ENCODE measurements around the gene QTRT2. TPM values are rescaled to one million over a fixed set of nuclear protein-coding genes. Genes with fewer than 3 reads are reported as not detected.

Gene QTRT2
- total RNA-seq, 4 donors from 2014 or later, result 18.5 to 33.3 (median 21.6) TPM

GRCh38 chr3:114103858-114104257, 47.3 kb downstream of the QTRT2 start:
- Histone ChIP-seq H3K9me3 (no peaks in the 10 kb centered on the region), H3K4me1 (no peaks in the 10 kb centered on the region), H3K4me3 (replicated peaks in 1 of 3) (no peak overlapping the region), H3K36me3 (no peaks in the 10 kb centered on the region), H3K27me3 (no peaks in the 10 kb centered on the region), H3K27ac (no peak overlapping the region)
- intact Hi-C loops (cut with DNase I), result no loop called here
- 96% methylated on average over 4 of the region's 4 CpGs for WGBS, 2 donors
- TF ChIP-seq POLR2A (IDR thresholded peaks at IDR 0.05), result no peak
- TF ChIP-seq, protein P1, sequence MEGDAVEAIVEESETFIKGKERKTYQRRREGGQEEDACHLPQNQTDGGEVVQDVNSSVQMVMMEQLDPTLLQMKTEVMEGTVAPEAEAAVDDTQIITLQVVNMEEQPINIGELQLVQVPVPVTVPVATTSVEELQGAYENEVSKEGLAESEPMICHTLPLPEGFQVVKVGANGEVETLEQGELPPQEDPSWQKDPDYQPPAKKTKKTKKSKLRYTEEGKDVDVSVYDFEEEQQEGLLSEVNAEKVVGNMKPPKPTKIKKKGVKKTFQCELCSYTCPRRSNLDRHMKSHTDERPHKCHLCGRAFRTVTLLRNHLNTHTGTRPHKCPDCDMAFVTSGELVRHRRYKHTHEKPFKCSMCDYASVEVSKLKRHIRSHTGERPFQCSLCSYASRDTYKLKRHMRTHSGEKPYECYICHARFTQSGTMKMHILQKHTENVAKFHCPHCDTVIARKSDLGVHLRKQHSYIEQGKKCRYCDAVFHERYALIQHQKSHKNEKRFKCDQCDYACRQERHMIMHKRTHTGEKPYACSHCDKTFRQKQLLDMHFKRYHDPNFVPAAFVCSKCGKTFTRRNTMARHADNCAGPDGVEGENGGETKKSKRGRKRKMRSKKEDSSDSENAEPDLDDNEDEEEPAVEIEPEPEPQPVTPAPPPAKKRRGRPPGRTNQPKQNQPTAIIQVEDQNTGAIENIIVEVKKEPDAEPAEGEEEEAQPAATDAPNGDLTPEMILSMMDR (IDR thresholded peaks at IDR 0.05), result no peak
- no peak for DNase-seq

GRCh38 chr3:114104414-114104813, 47.9 kb downstream of the QTRT2 start:
- 89 to 93% methylated on average over 3 of the region's 3 CpGs for WGBS, 2 donors
- intact Hi-C loops (cut with DNase I), result no loop called here
- Histone ChIP-seq H3K27me3 (no peaks in the 10 kb centered on the region), H3K9me3 (no peaks in the 10 kb centered on the region), H3K4me1 (no peaks in the 10 kb centered on the region), H3K36me3 (no peaks in the 10 kb centered on the region), H3K27ac (no peak overlapping the region), H3K4me3 (replicated peaks in 1 of 3) (no peak overlapping the region)
- no peak for DNase-seq
- no peak for TF ChIP-seq POLR2A (IDR thresholded peaks at IDR 0.05)
- TF ChIP-seq, protein P1 (IDR thresholded peaks at IDR 0.05), result no peak

GRCh38 chr3:114108137-114108536, 51.6 kb downstream of the QTRT2 start:
- Histone ChIP-seq H3K27me3 (no peaks in the 10 kb centered on the region), H3K4me3 (replicated peaks in 1 of 3) (no peak overlapping the region), H3K4me1 (no peaks in the 10 kb centered on the region), H3K36me3 (no peaks in the 10 kb centered on the region), H3K27ac (no peak overlapping the region), H3K9me3 (no peaks in the 10 kb centered on the region)
- DNase-seq, result no peak
- intact Hi-C loops (cut with DNase I), result no loop called here
- no peak for TF ChIP-seq POLR2A (IDR thresholded peaks at IDR 0.05)
- TF ChIP-seq, protein P1 (IDR thresholded peaks at IDR 0.05), result no peak
- 92 to 93% methylated on average over 8 of the region's 8 CpGs for WGBS, 2 donors

GRCh38 chr3:114110439-114110838, 53.9 kb downstream of the QTRT2 start:
- Histone ChIP-seq H3K36me3 (no peaks in the 10 kb centered on the region), H3K4me1 (no peaks in the 10 kb centered on the region), H3K9me3 (no peaks in the 10 kb centered on the region), H3K27ac (no peak overlapping the region), H3K27me3 (no peaks in the 10 kb centered on the region), H3K4me3 (replicated peaks in 1 of 3) (no peak overlapping the region)
- no peak for TF ChIP-seq POLR2A (IDR thresholded peaks at IDR 0.05)
- TF ChIP-seq, protein P1 (IDR thresholded peaks at IDR 0.05), result no peak
- intact Hi-C loops (cut with DNase I), result no loop called here
- WGBS, 2 donors, result 71 to 72% methylated on average over 5 of the region's 5 CpGs
- DNase-seq, result no peak

- no peak overlapping the region for H3K27ac ChIP-seq
- no peaks in the 10 kb centered on the region for H3K9me3 ChIP-seq
- H3K4me1 ChIP-seq, result no peaks in the 10 kb centered on the region
- intact Hi-C loops (cut with DNase I), result no loop called here
- no peak for DNase-seq
- H3K27me3 ChIP-seq, result no peaks in the 10 kb centered on the region
- no peaks in the 10 kb centered on the region for H3K36me3 ChIP-seq
- H3K4me3 ChIP-seq (replicated peaks in 1 of 3), result no peak overlapping the region
- no peak for TF ChIP-seq POLR2A (IDR thresholded peaks at IDR 0.05)
- TF ChIP-seq, protein P1 (IDR thresholded peaks at IDR 0.05), result no peak
- 73 to 77% methylated on average over 3 of the region's 3 CpGs for WGBS, 2 donors
Measured at GRCh38 chr3:114111060-114111770, 54.7 kb downstream of the QTRT2 start.

All from thyroid gland (tissue), 4 donors.